ENCODE data around the gene HERPUD2.
A peak's percentile ranks its signal among the peaks of the same experiment; 100 is the strongest.

HERPUD2 gene

DNA sequence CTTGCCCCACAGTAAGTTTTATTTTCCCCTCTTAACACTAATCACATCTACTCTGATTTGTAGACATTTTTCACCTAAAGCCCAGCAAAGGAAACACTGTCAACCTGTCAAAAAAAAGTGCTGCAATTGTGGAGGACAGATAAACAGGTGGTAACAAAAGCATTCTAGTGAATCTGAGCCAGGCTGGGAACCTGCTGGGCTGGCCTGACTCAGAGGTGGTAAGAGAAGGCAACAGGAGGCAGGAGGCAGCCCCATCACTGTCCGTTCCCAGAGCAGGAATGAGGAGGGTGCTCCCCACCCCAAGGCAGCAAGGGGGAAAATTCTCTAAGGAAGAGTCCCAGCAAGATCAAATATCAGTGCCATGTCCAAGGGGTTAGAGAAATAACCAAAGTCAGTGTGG, 19.5 kb upstream of the HERPUD2 start:
- Mint-ChIP-seq H3K36me3 (ENCODE audit: low read depth) (no peaks in the 10 kb centered on the region), H3K4me1 (peaks cover 45% of the 10 kb centered on the region), H3K27me3 (ENCODE audit: low read depth) (peaks cover 5% of the 10 kb centered on the region), H3K27ac (peak overlapping the region in 2 of 3 experiments; percentile 57 to 67), H3K9me3 (no peaks in the 10 kb centered on the region), H3K4me3 (peak overlapping the region in 1 of 3 experiments; percentile 50)
- TF ChIP-seq, protein P1, sequence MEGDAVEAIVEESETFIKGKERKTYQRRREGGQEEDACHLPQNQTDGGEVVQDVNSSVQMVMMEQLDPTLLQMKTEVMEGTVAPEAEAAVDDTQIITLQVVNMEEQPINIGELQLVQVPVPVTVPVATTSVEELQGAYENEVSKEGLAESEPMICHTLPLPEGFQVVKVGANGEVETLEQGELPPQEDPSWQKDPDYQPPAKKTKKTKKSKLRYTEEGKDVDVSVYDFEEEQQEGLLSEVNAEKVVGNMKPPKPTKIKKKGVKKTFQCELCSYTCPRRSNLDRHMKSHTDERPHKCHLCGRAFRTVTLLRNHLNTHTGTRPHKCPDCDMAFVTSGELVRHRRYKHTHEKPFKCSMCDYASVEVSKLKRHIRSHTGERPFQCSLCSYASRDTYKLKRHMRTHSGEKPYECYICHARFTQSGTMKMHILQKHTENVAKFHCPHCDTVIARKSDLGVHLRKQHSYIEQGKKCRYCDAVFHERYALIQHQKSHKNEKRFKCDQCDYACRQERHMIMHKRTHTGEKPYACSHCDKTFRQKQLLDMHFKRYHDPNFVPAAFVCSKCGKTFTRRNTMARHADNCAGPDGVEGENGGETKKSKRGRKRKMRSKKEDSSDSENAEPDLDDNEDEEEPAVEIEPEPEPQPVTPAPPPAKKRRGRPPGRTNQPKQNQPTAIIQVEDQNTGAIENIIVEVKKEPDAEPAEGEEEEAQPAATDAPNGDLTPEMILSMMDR (IDR thresholded peaks at IDR 0.05; ENCODE audit: unreplicated experiment in 3 of 3), result no peak

DNA sequence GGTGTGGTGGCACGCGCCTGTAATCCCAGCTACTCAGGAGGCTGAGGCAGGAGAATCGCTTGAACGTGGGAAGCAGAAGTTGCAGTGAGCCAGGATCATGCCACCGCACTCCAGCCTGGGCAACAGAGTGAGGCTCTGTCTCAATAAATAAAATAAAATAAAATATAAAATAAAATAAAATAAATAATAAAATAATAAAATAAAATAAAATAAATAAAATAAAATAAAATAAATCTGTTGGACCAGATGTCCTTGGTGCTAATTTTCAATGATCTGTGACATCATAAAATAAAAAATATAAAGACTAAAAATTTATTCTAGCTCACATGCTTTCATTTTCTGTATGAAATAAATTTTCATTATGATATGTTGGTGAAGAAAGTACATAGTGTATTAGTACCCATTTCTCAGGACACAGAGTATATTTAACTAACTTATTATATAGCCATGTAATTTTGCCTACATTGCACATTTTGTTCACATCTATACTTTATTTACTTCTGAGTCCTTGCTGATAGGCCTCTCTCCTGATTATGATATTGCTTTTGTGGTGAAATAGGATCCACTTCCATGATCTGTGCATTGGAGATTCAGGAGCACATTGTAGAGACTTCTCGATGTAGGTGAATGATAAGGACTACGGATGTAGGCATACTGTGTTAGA, 17.8 kb upstream of the HERPUD2 start:
- TF ChIP-seq, protein P1 (IDR thresholded peaks at IDR 0.05; ENCODE audit: unreplicated experiment in 3 of 3), result no peak
- peaks cover 37% of the 10 kb centered on the region for H3K4me1 Mint-ChIP-seq
- no peak overlapping the region for H3K4me3 Mint-ChIP-seq
- H3K36me3 Mint-ChIP-seq (ENCODE audit: low read depth), result no peaks in the 10 kb centered on the region
- H3K27me3 Mint-ChIP-seq (ENCODE audit: low read depth), result peaks cover 5% of the 10 kb centered on the region
- no peaks in the 10 kb centered on the region for H3K9me3 Mint-ChIP-seq
- no peak overlapping the region for H3K27ac Mint-ChIP-seq

DNA sequence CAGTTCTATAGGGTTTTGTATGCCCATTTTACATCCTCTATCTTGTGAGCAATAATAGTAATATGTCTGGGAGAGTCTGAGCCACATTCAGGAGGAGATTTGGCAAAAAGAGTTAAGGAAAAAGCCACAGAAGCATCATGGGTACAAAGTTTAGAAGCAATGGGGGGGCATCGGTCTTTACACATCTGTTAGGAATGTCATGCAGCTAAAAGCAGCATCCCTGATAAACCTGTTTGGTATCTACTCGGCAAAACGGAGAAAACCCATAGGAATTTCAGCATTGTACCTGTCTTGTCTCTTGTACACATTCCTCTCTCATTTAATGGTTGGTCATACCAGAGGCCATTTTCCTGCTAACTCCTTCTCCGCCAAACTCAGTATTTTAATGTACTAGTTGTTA, 12.5 kb upstream of the HERPUD2 start:
- Mint-ChIP-seq H3K4me1 (peaks cover 17% of the 10 kb centered on the region), H3K9me3 (no peaks in the 10 kb centered on the region), H3K36me3 (ENCODE audit: low read depth) (no peaks in the 10 kb centered on the region), H3K27ac (peak overlapping the region in 1 of 3 experiments; percentile 21), H3K4me3 (no peak overlapping the region), H3K27me3 (ENCODE audit: low read depth) (no peaks in the 10 kb centered on the region)
- TF ChIP-seq, protein P1 (IDR thresholded peaks at IDR 0.05; ENCODE audit: unreplicated experiment in 3 of 3), result no peak

DNA sequence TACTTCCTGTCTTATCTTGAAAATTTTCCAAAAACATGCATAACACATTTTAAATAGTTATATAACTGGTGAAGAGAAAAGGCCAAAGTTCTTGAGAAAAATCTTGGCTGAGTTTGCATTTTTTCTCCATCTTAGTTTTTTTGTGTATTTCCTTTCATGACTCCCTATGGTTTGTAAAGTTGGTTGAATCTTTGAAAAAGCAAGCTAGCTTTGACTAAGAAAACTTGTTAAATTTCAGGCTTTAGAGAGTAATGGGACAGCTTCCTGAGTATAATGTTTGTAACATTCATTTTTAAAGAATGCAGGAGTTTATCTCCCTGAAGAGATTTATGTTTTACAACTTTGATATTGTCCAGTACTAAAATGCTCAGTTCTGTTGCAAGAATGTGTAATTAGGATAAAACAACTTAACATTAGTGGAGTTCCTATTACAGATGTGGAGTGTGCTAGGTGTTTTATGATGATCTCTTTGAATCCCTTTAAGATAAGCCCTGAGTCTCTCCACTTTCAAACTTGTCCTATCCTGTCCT, 11.1 kb upstream of the HERPUD2 start:
- Mint-ChIP-seq H3K36me3 (ENCODE audit: low read depth) (no peaks in the 10 kb centered on the region), H3K4me3 (no peak overlapping the region), H3K27ac (peak overlapping the region; percentile 66 to 92 (median 90)), H3K9me3 (no peaks in the 10 kb centered on the region), H3K4me1 (peaks cover 17% of the 10 kb centered on the region), H3K27me3 (ENCODE audit: low read depth) (no peaks in the 10 kb centered on the region)
- TF ChIP-seq, protein P1 (IDR thresholded peaks at IDR 0.05; ENCODE audit: unreplicated experiment in 3 of 3), result no peak

DNA sequence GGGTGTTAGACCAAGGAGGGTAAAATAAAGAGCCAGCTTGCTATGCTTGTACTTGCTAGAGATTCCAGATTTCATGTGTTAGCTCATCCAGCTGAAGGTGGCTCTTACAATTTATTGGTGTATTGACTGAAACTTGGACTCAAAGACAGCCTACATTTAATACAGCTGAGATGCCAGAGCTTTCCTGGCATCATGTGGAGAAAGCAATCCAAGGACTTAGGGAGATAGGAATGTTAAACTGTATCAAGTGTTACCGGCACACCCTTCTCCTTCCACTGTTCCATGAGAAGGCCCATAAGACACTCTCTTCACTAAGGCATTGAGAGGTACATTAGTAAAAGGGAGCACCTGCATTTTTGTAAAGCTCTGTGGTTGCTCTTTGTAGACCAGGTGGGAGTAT, 9.3 kb upstream of the HERPUD2 start:
- Mint-ChIP-seq H3K27me3 (ENCODE audit: low read depth) (no peaks in the 10 kb centered on the region), H3K27ac (no peak overlapping the region), H3K9me3 (no peaks in the 10 kb centered on the region), H3K36me3 (ENCODE audit: low read depth) (no peaks in the 10 kb centered on the region), H3K4me3 (no peak overlapping the region), H3K4me1 (peaks cover 11% of the 10 kb centered on the region)
- TF ChIP-seq, protein P1 (IDR thresholded peaks at IDR 0.05; ENCODE audit: unreplicated experiment in 3 of 3), result no peak

DNA sequence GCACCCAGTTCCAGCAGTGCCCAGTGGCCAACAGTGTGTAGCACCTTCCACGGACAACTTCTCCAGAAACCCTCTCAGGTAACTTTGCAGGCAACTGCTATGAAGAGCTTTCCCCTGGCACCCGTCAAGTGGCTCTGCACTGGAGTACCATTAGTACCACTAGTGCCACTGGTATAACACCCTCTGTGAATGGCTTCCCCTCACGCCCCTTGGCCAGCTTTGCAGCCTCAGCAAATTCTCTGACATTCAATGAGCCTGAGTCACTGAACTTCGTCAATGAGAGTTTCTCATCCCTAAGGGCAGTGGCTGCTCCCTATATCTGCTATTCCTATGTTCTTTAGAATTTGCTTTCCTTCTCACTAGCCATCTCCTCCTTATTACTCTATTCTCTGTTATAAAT, 7.6 kb upstream of the HERPUD2 start:
- TF ChIP-seq, protein P1 (IDR thresholded peaks at IDR 0.05; ENCODE audit: unreplicated experiment in 3 of 3), result no peak
- Mint-ChIP-seq H3K4me1 (peaks cover 12% of the 10 kb centered on the region), H3K4me3 (no peak overlapping the region), H3K36me3 (ENCODE audit: low read depth) (no peaks in the 10 kb centered on the region), H3K27ac (no peak overlapping the region), H3K27me3 (ENCODE audit: low read depth) (no peaks in the 10 kb centered on the region), H3K9me3 (no peaks in the 10 kb centered on the region)

Data from nephron (organoid).